Vagina (tissue), 2 donors: ENCODE results near the gene RAB7B.

Experiments
- CTCF ChIP-seq, 3 experiments: fragments of 450-650 bp in 2 of 3; fragments of 200-600 bp in 1 of 3; sonication (generic) in 1 of 3; IDR thresholded peaks; one replicate each; pipeline ENCODE4 v1.5.1; 2017 to 2019; ENCODE audit warnings: antibody characterized with exemption in 3 of 3, mild to moderate bottlenecking in 2 of 3, moderate library complexity in 2 of 3
- POLR2A ChIP-seq, 2 donors: fragments of 450-650 bp; IDR thresholded peaks; one replicate each; pipeline ENCODE4 v1.6.1; 2017; ENCODE audit warnings: antibody characterized with exemption in 2 of 2, mild to moderate bottlenecking in 2 of 2, moderate library complexity in 2 of 2
- POLR2AphosphoS5 ChIP-seq, 2 donors: sonication (generic); formaldehyde crosslinking; IDR thresholded peaks; one replicate each; pipeline ENCODE4 v1.9.0; 2017; ENCODE audit warnings: antibody characterized with exemption in 2 of 2, mild to moderate bottlenecking in 2 of 2, low read depth in 1 of 2; ENCODE audit not compliant: insufficient read depth in 1 of 2

DNA sequence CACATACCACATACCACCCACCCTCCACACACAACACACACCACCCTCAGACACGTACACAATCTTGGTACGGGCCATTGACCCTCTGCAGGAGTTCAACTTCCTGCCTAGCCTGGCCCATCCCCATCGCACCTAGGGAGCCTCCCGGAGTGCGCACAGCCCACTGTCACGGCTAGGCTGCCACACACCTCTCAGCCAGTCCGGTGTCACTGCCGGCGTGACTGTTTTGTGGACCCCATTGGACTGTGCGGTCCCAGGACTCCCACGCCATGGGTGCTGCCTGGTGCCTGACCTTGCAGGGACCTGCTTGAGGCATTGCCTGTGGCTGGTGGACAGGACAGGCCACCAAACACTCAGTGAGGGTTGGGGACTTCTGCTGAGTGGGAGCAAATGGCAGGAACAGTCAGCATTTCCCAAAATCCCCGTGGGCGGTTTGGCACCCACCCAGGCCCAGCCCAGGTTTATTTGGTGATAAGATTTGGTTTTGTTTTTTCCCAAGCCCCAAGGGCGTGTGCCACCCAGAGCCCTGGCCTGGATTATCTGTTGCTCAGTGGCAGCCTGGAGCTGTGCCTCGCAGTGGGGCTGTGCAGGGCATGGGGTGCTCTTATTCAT is 27.7 kb downstream of the RAB7B start:
- TF ChIP-seq CTCF (IDR thresholded peaks at IDR 0.05), result no peak
- TF ChIP-seq POLR2A (IDR thresholded peaks at IDR 0.05), result no peak
- no peak for TF ChIP-seq POLR2AphosphoS5 (IDR thresholded peaks at IDR 0.05; ENCODE audit: insufficient read depth in 1 of 2, low read depth in 1 of 2)
